ENCODE results near the gene LRCH4.
"Not testable (repeated sequence)": the region's sequence is repeated elsewhere in the genome, so short reads cannot be mapped to it uniquely, and the experiment has no call there.

The LRCH4 gene

GRCh38 chr7:100567031-100567730 lies 18.7 kb downstream of the LRCH4 start:
- no peak for DNase-seq

- no peak for DNase-seq
Observed at GRCh38 chr7:100566018-100566531, 19.9 kb downstream of the LRCH4 start.

GRCh38 chr7:100565133-100565571 lies 20.8 kb downstream of the LRCH4 start:
- DNase-seq, result no peak

GRCh38 chr7:100564405-100564804 lies 21.5 kb downstream of the LRCH4 start:
- DNase-seq, result not testable (repeated sequence)

- peak; percentile 80 for DNase-seq
Observed at GRCh38 chr7:100563809-100564400, 22.0 kb downstream of the LRCH4 start.

GRCh38 chr7:100563100-100563564 lies 22.8 kb downstream of the LRCH4 start:
- DNase-seq, result no peak

GRCh38 chr7:100562195-100563099 lies 23.5 kb downstream of the LRCH4 start:
- DNase-seq, result no peak

- no peak for DNase-seq
Observed at GRCh38 chr7:100561491-100562194, 24.3 kb downstream of the LRCH4 start.

GRCh38 chr7:100559127-100559526 lies 26.8 kb downstream of the LRCH4 start:
- no peak for DNase-seq

- DNase-seq, result no peak
Observed at GRCh38 chr7:100556541-100556940, 29.4 kb downstream of the LRCH4 start.

- DNase-seq, result no peak
Observed at GRCh38 chr7:100555701-100556100, 30.2 kb downstream of the LRCH4 start.

GRCh38 chr7:100553032-100553431 lies 32.9 kb downstream of the LRCH4 start:
- DNase-seq, result no peak

- no peak for DNase-seq
Observed at GRCh38 chr7:100552532-100552931, 33.4 kb downstream of the LRCH4 start.

- DNase-seq, result not testable (repeated sequence)
Observed at GRCh38 chr7:100548446-100548845, 37.5 kb downstream of the LRCH4 start.

GRCh38 chr7:100547872-100548271 lies 38.1 kb downstream of the LRCH4 start:
- no peak for DNase-seq

- no peak for DNase-seq
Observed at GRCh38 chr7:100546926-100547800, 38.8 kb downstream of the LRCH4 start.

- no peak for DNase-seq
Observed at GRCh38 chr7:100546129-100546925, 39.6 kb downstream of the LRCH4 start.

- peak; percentile 48 for DNase-seq
Observed at GRCh38 chr7:100545360-100546128, 40.4 kb downstream of the LRCH4 start.

GRCh38 chr7:100544967-100545359 lies 41.0 kb downstream of the LRCH4 start:
- DNase-seq, result no peak

GRCh38 chr7:100544386-100544785 lies 41.5 kb downstream of the LRCH4 start:
- DNase-seq, result no peak

Measured in effector CD4-positive, alpha-beta T cell (primary cell).